Thymus (tissue), 11 donors: ENCODE results near the gene MASP1. TPM values are rescaled to one million over a fixed set of nuclear protein-coding genes. Genes with fewer than 3 reads are reported as not detected.
"Not testable (repeated sequence)": the region's sequence is repeated elsewhere in the genome, so short reads cannot be mapped to it uniquely, and the experiment has no call there.

ENCODE experiments used
- DNase-seq, 9 donors: peaks; one replicate each; pipeline ENCODE4 v3.0.0-alpha.2; 2013; ENCODE audit warnings: low spot score in 9 of 9, low read depth in 6 of 9, missing footprints in 1 of 9
- H3K27ac ChIP-seq, 2 donors: one replicate each; pipeline ENCODE4 v1.5.1; 2013; ENCODE audit warnings: control low read depth in 1 of 2, low read depth in 1 of 2, low read length in 1 of 2, mild to moderate bottlenecking in 1 of 2, moderate library complexity in 1 of 2
- H3K27me3 ChIP-seq, 2 donors: one replicate each; pipeline ENCODE4 v1.5.1; 2013; ENCODE audit warnings: low read length in 1 of 2; ENCODE audit not compliant: control insufficient read depth in 2 of 2, insufficient read depth in 1 of 2
- H3K36me3 ChIP-seq, 2 donors: one replicate each; pipeline ENCODE4 v1.5.1; 2013; ENCODE audit warnings: low read length in 1 of 2, mild to moderate bottlenecking in 1 of 2, moderate library complexity in 1 of 2; ENCODE audit not compliant: control insufficient read depth in 2 of 2, insufficient read depth in 2 of 2
- H3K4me1 ChIP-seq, 2 donors: one replicate each; pipeline ENCODE4 v1.5.1; 2013; ENCODE audit warnings: low read length in 2 of 2; ENCODE audit not compliant: control insufficient read depth in 2 of 2, insufficient read depth in 2 of 2
- H3K4me3 ChIP-seq, 2 donors: one replicate each; pipeline ENCODE4 v1.5.1; 2013; ENCODE audit warnings: low read length in 2 of 2, control low read depth in 1 of 2, mild to moderate bottlenecking in 1 of 2
- H3K9me3 ChIP-seq, 2 donors: one replicate each; pipeline ENCODE4 v1.5.1; 2013; ENCODE audit warnings: low read length in 1 of 2, mild to moderate bottlenecking in 1 of 2; ENCODE audit not compliant: control insufficient read depth in 2 of 2, insufficient read depth in 1 of 2
- WGBS: extraction: QIAGEN DNeasy Blood & Tissue Kit; methylation state at CpG from one replicate; pipeline ENCODE4 v1.1.7; 2013; 5-methylcytosine and 5-hydroxymethylcytosine counted together
- polyA plus RNA-seq: library from polyadenylated mRNA; stranded (reverse); fragments of 200-250 nt; gene quantifications from one replicate; pipeline ENCODE4 v1.2.3, GENCODE V29; 2013
- total RNA-seq: library from RNA; stranded (reverse); fragments of 120-200 nt; gene quantifications from one replicate; pipeline ENCODE4 v1.2.4, GENCODE V29; 2013
- donor health status: healthy.

The MASP1 gene
- total and polyA plus RNA-seq, 2 donors: 0.14 to 0.18 TPM

GRCh38 chr3:187210091-187210490, 81.4 kb downstream of the MASP1 start:
- H3K36me3 ChIP-seq: no peaks in the 10 kb centered on the region
- no peaks in the 10 kb centered on the region for H3K9me3 ChIP-seq
- H3K4me3 ChIP-seq: no peak overlapping the region
- H3K27me3 ChIP-seq: peaks cover 0 to 2% of the 10 kb centered on the region in 2 donors
- H3K27ac ChIP-seq: no peak overlapping the region
- 81% methylated on average over 1 of the region's 1 CpG for WGBS
- H3K4me1 ChIP-seq: no peaks in the 10 kb centered on the region
- no peak for DNase-seq

GRCh38 chr3:187209491-187209890, 82.0 kb downstream of the MASP1 start:
- Histone ChIP-seq H3K9me3 (no peaks in the 10 kb centered on the region), H3K27me3 (peaks cover 0 to 2% of the 10 kb centered on the region in 2 donors), H3K4me1 (no peaks in the 10 kb centered on the region), H3K27ac (no peak overlapping the region), H3K4me3 (no peak overlapping the region), H3K36me3 (no peaks in the 10 kb centered on the region)
- no peak for DNase-seq

GRCh38 chr3:187208159-187208558, 83.4 kb downstream of the MASP1 start:
- Histone ChIP-seq H3K27me3 (peaks cover 0 to 2% of the 10 kb centered on the region in 2 donors), H3K4me1 (no peaks in the 10 kb centered on the region), H3K27ac (no peak overlapping the region), H3K4me3 (no peak overlapping the region), H3K36me3 (no peaks in the 10 kb centered on the region), H3K9me3 (no peaks in the 10 kb centered on the region)
- 90% methylated on average over 1 of the region's 1 CpG for WGBS
- no peak for DNase-seq

GRCh38 chr3:187207624-187208023, 83.9 kb downstream of the MASP1 start:
- no peak for DNase-seq
- Histone ChIP-seq H3K9me3 (no peaks in the 10 kb centered on the region), H3K4me1 (no peaks in the 10 kb centered on the region), H3K36me3 (no peaks in the 10 kb centered on the region), H3K27ac (no peak overlapping the region), H3K27me3 (peaks cover 0 to 2% of the 10 kb centered on the region in 2 donors), H3K4me3 (no peak overlapping the region)

- no peaks in the 10 kb centered on the region for H3K36me3 ChIP-seq
- no peak overlapping the region for H3K27ac ChIP-seq
- H3K27me3 ChIP-seq: peaks cover 0 to 3% of the 10 kb centered on the region in 2 donors
- DNase-seq: no peak
- no peak overlapping the region for H3K4me3 ChIP-seq
- 95% methylated on average over 2 of the region's 2 CpGs for WGBS
- H3K4me1 ChIP-seq: no peaks in the 10 kb centered on the region
- H3K9me3 ChIP-seq: no peaks in the 10 kb centered on the region
These were observed 84.5 kb downstream of the MASP1 start for GRCh38 chr3:187207062-187207461.

GRCh38 chr3:187205683-187206082, 85.9 kb downstream of the MASP1 start:
- WGBS: 81% methylated on average over 2 of the region's 2 CpGs
- Histone ChIP-seq H3K27me3 (peaks cover 0 to 5% of the 10 kb centered on the region in 2 donors), H3K27ac (no peak overlapping the region), H3K4me1 (no peaks in the 10 kb centered on the region), H3K36me3 (no peaks in the 10 kb centered on the region), H3K4me3 (no peak overlapping the region), H3K9me3 (no peaks in the 10 kb centered on the region)
- DNase-seq: no peak

GRCh38 chr3:187199463-187200050, 92.0 kb downstream of the MASP1 start:
- not testable (repeated sequence) for H3K27ac ChIP-seq, H3K9me3 ChIP-seq, H3K4me1 ChIP-seq, H3K4me3 ChIP-seq, H3K36me3 ChIP-seq, DNase-seq, H3K27me3 ChIP-seq
- WGBS: 97% methylated on average over 41 of the region's 44 CpGs

- no peak overlapping the region for H3K4me3 ChIP-seq
- no peaks in the 10 kb centered on the region for H3K36me3 ChIP-seq
- no peak for DNase-seq
- H3K9me3 ChIP-seq: no peaks in the 10 kb centered on the region
- no peaks in the 10 kb centered on the region for H3K4me1 ChIP-seq
- no peak overlapping the region for H3K27ac ChIP-seq
- H3K27me3 ChIP-seq: peaks cover 0 to 6% of the 10 kb centered on the region in 2 donors
- 97% methylated on average over 4 of the region's 4 CpGs for WGBS
These were observed 93.0 kb downstream of the MASP1 start for GRCh38 chr3:187198490-187198889.

- no peaks in the 10 kb centered on the region for H3K9me3 ChIP-seq
- no peak within 1 kb of the TSS for H3K4me3 ChIP-seq
- DNase-seq: no peak
- WGBS: 87% methylated on average over 8 of the region's 8 CpGs
- peaks cover 0 to 6% of the 10 kb centered on the region in 2 donors for H3K27me3 ChIP-seq
- no peaks in the 10 kb centered on the region for H3K36me3 ChIP-seq
- no peak within 1 kb of the TSS for H3K27ac ChIP-seq
- H3K4me1 ChIP-seq: no peaks in the 10 kb centered on the region
These were observed 94.2 kb downstream of the MASP1 start, which contains the start of gene RTP1 for GRCh38 chr3:187197335-187197649. TSS of gene RTP1 (plus strand) at chr3:187197486. CDS start at chr3:187197516, 30 bp downstream.
